Measurements from ENCODE around the gene GGCT.

The GGCT gene

DNA sequence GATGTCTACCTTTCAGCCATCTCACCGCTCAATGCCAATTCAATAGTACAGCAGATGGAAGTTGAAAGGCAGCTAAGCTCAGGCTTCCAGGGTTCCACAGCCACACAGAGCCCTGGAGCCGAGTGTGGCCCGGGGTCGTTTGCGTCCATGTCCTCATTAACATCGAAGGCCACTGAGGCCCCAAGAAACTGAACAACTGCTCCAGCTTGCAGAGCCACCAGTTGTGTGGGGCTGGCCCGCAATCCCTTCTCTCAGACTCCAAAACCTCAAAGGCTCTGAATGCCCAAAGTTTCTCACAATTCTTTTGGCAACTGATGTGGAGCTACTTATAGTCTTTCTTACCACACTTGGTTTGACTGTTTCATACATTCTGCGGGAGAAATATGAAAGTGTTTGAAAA lies 57.2 kb downstream of the GGCT start:
- TF ChIP-seq, protein P1, sequence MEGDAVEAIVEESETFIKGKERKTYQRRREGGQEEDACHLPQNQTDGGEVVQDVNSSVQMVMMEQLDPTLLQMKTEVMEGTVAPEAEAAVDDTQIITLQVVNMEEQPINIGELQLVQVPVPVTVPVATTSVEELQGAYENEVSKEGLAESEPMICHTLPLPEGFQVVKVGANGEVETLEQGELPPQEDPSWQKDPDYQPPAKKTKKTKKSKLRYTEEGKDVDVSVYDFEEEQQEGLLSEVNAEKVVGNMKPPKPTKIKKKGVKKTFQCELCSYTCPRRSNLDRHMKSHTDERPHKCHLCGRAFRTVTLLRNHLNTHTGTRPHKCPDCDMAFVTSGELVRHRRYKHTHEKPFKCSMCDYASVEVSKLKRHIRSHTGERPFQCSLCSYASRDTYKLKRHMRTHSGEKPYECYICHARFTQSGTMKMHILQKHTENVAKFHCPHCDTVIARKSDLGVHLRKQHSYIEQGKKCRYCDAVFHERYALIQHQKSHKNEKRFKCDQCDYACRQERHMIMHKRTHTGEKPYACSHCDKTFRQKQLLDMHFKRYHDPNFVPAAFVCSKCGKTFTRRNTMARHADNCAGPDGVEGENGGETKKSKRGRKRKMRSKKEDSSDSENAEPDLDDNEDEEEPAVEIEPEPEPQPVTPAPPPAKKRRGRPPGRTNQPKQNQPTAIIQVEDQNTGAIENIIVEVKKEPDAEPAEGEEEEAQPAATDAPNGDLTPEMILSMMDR (IDR thresholded peaks at IDR 0.05; ENCODE audit: extremely low read depth, missing control alignments) = no peak
- DNase-seq (ENCODE audit: low spot score) = no peak

Data from GM20000 (cell line).